Activated CD8-positive, alpha-beta memory T cell treated with anti-CD3 and anti-CD28 coated beads for 48 hours (primary cell): ENCODE measurements around the gene BANF1.

ENCODE experiments used
- DNase-seq, 3 experiments: peaks; one replicate each; pipeline ENCODE4 v3.0.0-alpha.2; 2020; ENCODE audit warnings: low read depth in 2 of 3, low spot score in 2 of 3

BANF1 gene

GRCh38 chr11:66037327-66037726, 35.0 kb downstream of the BANF1 start:
- no peak for DNase-seq

- DNase-seq, result no peak
These were observed 37.5 kb downstream of the BANF1 start for GRCh38 chr11:66039765-66040164.

DNA sequence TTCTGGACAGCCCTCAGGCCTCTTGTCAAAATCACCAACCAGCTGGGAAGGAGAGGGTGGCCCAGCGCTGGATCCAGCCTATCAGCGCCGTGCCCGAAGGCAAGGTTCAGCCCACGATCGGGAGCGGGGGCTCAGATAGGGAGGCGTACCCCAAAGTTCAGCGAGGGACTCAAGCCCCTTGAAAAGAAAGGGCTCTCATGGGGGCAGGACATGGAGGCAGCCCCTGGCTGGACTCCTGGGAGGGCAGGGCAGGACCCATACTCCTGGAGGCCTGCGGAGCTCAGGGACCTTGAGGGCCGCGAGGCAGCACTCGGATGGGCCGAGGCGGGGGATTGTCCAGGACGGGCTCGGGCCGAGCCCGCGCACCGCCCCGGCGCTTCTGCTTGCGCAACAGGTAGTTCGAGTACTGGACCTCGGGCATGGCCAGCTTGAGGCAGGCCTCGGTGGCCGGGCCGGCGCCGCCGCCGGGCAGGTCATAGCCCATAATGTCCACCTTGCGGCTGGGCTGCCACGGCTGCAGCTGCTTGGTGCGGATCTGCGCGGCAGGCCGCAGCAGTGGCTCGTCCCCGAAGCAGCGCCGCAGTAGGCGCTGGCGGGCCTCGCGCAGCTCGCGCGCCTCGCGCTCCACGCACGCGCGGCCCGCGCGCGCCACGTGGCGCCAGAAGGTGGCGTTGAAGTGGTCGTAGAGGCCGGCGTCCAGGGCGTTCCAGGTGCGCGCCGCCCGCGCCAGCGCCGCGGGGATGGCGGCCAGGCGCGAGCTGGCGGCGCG, 40.1 kb downstream of the BANF1 start:
- no peak for DNase-seq

DNA sequence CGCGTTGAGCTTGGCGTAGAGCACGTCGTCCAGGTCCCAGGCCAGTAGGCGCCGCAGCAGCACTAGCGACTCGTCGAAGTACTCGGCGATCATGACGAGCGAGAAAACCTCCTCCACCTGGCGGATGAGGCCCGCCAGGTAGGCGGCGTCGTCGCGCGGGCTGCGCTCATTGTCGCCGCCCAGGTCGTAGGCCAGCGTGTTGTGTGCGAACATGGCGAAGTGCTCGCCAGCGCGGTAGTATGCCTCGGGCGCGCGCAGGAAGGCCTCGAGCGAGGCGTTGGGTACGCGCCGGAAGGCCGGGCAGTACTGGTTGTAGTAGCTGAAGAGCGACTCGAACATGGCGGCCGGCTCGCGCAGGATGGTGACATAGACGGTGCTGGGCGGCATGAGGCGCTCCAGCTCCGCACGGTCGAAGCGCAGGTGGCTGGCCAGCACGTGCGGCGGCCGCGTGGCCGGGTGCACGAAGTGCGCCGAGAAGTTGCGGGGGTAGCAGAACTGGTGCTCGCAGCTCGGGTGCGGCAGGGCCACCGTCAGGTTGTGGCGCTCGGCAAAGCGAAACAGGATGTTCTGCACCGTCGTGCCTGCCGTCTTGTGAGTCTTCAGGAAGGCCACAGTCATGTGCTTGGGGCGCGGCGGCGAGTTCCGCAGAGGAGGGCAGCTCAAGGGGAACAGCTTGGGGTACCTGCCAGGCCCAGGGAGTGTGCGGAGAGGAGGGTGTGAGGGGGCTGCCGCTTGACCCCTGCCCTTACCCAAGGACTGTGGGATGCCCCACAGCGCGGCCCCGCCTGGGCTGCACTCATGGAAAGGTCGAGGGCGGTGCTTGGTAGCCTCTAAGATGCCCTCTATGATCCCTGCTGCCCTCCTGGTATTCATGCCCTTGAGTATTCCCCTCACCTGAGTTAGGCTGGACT, 40.9 kb downstream of the BANF1 start:
- no peak for DNase-seq

GRCh38 chr11:66044757-66045156, 42.5 kb downstream of the BANF1 start:
- DNase-seq, result no peak

GRCh38 chr11:66045177-66045639, 42.9 kb downstream of the BANF1 start:
- peak; percentile 59 to 77 (median 69) for DNase-seq

DNA sequence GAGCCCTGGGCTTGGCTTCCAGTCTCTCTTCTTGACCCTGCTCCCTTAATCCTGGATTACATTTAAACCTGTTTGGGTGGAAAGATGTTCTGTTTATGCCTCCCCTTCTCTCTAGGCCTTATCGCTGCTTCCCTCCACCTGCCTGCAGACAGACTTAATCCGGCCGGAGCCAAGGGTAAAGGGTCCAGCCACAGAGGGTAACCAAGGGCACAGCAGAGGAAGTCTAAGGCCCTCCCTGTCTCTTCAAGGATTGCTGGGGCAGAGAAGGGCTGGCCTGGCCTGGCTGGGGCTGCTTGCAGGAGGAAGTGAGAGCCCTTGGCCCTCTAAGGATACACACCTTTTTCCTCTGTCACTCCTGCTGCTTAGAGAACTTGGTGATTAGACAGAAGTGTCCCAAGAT, 44.6 kb downstream of the BANF1 start:
- no peak for DNase-seq

DNA sequence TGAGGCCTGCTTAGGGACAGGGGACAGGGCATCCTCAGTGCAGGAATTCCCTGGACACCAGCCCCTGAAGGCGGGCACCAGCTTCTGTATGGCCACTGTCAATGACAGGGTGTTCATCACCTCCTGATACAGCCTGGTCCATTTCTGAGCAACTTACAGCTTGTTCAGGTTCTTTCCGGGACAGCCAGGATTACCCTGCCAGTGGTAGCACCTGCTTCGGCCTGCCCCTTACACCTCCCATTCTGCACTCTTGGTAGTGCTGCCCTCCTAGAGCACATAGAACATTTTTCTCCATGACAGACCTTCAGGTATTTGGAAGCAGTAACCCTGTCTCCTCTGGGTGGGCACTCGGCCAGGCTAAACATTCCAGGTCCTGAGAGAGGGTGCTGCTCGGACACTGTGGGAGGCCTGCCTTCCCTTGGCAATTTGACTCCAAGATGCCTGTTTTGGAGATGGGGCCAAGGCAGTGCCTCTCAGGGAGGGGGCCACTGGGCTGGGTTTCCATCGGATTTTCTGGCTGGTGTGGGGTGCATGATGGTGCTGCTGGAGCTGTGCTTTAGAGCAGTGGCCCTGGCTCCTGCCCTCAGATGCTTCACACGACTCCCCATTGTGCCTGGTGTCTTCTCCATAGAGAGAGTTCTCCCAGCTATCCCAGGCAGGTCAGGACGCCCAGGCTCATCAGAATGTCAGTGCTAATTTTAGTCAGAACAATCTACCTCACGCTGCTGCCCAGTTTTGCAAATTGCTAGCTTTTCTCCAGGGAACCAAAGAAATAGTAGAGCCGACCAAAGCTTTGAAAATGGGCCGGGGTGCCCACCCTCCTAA, 45.5 kb downstream of the BANF1 start:
- no peak for DNase-seq

DNA sequence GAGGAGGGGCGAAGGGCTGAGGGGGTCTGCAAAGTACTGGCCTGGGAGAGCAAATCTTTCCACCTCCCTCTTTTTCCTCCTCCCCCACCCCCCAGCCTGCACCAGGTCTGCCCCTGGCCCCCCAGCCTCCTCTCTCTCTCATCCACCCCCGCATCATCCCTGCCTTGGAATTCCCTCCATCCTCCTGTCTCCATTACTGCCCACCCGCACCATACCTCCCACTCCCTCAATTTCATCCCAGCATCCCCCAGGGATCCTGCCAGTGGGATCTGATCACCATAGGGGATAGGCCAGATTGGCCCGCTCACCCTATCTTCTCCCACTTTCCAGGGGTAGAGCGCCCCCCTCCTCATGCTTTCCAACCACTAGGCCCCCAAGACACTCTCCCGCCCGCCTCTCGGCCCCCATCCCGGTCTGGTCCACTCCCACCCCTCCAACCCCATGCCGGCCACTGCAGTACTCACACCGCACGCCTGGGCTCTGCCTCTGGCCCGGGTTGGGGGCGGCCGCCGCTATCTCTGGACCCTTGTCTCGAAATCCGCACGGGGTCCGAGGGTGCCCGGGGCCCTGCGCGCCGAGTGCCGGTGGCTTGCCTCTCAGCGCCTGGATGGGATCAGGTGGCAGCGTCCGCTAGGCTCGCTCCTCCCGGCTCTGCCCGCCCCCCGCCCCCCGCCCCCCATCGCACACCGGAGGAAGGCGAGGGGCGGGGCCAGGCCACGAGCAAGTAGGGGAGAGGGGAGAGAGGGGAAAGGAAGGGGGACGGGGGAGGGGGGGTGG, 46.4 kb downstream of the BANF1 start, which contains the start of gene GAL3ST3:
Gene GAL3ST3, minus strand, starts transcription at position 615 of the 777 bp plus-strand sequence. CDS start 3,746 bp downstream, outside the sequence.
- DNase-seq, result no peak

DNA sequence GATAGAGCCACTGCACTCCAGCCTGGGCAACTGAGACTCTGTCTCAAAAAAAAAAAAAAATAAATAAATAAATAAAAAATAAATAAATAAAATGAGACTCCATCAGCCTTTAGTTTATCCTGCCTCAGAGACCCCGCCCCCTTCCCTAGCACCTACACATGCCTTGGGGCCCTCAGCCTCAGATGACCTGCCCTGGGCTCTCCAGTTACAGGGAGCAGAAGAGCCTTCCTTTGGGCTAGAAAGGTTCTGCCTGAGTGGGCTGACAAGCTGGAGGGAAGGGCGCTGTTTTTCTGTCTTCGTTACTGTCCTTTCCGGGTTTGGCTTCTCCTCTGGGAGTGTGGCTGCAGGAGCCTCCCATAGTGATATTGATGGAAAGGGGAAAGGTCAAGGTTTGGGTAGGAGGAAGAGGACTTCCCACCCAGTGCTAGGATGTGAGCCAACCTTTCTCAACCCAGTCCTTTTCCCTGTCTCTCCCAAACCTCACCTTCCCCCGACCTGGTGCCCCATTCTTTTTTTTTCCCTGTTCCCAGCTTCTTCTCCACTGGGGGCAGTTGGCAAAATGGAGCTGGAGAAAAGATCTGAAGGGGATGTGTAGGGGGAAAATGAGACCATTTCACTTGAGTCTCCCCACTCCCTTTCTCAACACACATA, 48.4 kb downstream of the BANF1 start:
- DNase-seq, result no peak

- no peak for DNase-seq
These were observed 49.1 kb downstream of the BANF1 start for GRCh38 chr11:66051371-66051765.

DNA sequence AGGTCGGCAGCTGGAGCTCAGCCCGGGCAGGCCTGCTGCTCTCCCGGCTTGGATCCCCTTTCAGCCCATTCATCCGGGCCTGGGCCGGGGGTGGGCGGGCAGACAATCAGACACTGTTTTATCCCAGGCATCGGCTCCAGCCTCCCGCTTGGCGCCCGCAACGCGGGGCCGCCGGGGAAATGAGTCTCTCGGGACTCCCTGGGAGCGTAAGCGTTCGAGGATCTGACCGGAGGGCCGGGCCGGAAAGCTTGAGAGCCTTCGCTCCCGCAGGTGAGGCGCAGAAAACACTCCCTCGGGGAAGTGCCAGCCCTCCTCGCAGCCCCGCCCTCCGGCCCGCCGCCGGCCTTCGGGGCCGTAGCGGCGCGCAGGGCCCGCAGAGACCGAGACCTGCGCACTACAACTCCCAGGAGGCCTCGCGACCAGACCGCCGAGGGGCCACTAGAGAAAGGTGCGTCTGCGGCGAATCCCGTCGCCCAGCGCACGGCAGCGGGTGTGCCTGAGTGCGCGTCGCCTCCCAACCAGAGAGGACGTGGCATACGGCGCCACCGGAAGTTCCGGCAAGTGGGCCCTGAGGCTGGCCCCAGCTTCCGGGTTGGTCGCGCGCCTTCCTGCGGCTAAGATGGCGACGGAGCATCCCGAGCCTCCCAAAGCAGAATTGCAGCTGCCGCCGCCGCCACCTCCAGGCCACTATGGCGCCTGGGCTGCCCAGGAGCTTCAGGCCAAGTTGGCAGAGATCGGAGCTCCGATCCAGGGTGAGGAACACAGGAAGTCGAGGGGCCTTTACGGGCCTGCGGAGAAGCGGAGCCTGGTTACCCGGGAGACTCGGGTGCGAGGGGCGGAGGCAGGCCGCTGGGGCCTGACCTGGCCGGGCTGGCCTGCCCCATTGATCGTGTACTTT, 49.7 kb downstream of the BANF1 start, which contains the start of gene SF3B2:
Gene SF3B2, plus strand, starts transcription at position 599 of the 898 bp plus-strand sequence. Its CDS starts 21 bp downstream, at position 620.
- DNase-seq, result peak; percentile 80 to 98 (median 89)

DNA sequence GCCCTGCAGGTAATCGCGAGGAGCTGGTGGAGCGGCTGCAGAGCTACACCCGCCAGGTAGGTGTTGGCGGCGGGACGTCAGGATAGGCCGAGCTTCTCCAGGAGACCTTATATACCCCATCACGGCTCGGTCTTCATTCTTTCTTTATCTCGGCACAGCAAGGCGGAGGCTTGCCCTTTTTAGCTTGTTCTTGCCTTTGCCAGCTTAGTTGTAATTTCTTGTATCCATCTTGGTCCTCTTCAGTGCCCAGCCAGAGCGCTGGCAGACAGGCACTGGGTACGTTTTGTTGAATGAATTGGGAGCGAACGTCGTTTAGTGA, 50.3 kb downstream of the BANF1 start:
- DNase-seq, result no peak
